GM18858 (cell line): ENCODE results near the gene CEMP1.

Source experiments
- ATAC-seq: cut with Tn5 transposase; IDR thresholded peaks from one replicate; pipeline ENCODE4 v1.9.1; 2021; ENCODE audit not compliant: unreplicated experiment

The CEMP1 gene

DNA sequence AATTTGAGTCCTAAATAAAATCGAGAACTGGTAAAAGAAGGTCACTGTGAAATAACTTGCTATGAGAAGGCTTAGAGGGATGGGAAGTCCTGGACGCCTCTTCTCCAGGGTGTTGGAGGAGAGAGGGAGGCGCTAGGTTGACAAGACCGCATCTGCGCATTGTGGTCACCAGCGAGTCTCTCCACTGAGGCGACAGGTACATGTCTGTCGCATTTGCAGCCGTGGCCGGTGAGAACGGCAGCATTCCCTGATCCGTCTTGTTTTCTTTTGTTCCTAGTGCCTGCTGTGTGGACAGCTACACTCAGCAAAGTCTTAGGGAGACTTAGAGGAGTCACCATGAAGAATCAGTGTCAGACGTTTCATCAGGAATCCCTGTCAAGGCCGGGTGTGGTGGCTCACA is 25.5 kb downstream of the CEMP1 start:
- ATAC-seq, result no peak

GRCh38 chr16:2501946-2502895 is 29.0 kb downstream of the CEMP1 start:
- no peak for ATAC-seq

GRCh38 chr16:2500918-2501750 is 30.1 kb downstream of the CEMP1 start:
- ATAC-seq, result no peak

- no peak for ATAC-seq
Observed at GRCh38 chr16:2500430-2500917, 30.7 kb downstream of the CEMP1 start.

DNA sequence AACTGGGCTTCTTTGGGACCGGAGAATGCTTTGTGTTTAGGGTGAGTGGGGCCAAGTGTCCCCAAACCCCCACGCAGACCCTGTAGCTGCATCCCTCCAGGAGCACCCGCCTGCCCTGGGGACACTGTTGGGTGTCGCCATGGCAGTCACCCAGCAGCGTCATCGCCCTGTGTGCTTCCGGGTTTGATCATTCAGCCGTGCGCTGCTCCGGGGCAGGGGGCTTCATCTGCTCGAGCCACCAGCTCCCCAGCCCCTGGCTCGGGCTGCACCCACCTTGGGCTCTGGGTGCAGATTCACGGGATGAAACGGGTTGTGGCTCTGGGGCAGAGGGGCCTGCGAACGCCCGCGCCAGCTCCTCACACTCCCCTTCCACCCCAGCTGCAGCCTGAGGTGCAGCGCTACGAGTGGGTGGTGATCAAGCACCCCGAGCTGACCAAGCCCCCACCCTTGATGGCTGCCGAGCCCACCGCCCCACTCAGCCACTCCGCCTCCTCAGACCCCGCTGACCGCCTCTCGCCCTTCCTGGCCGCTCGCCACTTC is 31.2 kb downstream of the CEMP1 start:
- no peak for ATAC-seq

- ATAC-seq, result no peak
Observed at GRCh38 chr16:2499454-2499853, 31.8 kb downstream of the CEMP1 start.

- ATAC-seq, result no peak
Observed at GRCh38 chr16:2498531-2499253, 32.5 kb downstream of the CEMP1 start.

GRCh38 chr16:2497695-2498484 is 33.3 kb downstream of the CEMP1 start:
- ATAC-seq, result no peak

- no peak for ATAC-seq
Observed at GRCh38 chr16:2497116-2497630, 34.0 kb downstream of the CEMP1 start.

- ATAC-seq, result no peak
Observed at GRCh38 chr16:2496223-2497115, 34.7 kb downstream of the CEMP1 start.

- no peak for ATAC-seq
Observed at GRCh38 chr16:2495041-2495440, 36.2 kb downstream of the CEMP1 start.

DNA sequence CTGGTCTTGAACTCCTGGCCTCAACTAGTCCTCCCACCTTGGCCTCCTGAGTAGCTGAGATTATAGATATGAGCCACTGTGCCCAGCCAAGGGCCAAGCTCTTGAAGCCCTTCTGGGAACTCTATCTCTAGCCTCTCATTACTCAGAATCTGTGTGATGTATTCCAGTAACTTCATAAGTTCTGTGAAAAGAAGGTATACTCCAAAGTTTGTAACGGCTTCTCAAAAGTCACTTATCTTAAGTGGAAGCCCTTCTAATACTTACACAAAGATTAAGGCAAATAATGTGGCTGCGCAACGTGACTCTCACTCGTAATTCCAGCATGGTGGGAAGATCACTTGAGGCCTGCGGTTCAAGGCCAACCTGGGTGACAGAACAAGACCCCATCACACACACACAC is 36.6 kb downstream of the CEMP1 start:
- ATAC-seq, result no peak

GRCh38 chr16:2493605-2494004 is 37.6 kb downstream of the CEMP1 start:
- no peak for ATAC-seq

DNA sequence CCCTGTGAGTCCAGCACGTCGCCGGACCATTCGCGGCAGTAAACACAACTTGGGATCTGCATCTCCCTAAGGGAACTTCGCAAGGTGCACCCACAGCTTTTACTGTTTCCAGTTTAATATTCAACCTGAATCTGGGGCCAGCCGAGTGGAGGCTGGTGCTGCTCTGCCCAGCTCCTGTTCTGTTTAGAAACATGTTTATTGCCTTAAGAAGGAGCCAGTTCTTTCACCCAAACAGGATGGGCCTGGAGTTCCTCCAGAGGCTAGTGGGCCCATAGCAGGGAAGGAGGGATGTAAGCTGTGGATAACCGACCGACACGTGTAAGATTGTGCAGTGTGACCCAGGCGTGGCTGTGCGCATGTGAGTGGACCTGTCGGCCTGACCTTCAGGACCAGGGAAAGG is 38.9 kb downstream of the CEMP1 start:
- no peak for ATAC-seq

DNA sequence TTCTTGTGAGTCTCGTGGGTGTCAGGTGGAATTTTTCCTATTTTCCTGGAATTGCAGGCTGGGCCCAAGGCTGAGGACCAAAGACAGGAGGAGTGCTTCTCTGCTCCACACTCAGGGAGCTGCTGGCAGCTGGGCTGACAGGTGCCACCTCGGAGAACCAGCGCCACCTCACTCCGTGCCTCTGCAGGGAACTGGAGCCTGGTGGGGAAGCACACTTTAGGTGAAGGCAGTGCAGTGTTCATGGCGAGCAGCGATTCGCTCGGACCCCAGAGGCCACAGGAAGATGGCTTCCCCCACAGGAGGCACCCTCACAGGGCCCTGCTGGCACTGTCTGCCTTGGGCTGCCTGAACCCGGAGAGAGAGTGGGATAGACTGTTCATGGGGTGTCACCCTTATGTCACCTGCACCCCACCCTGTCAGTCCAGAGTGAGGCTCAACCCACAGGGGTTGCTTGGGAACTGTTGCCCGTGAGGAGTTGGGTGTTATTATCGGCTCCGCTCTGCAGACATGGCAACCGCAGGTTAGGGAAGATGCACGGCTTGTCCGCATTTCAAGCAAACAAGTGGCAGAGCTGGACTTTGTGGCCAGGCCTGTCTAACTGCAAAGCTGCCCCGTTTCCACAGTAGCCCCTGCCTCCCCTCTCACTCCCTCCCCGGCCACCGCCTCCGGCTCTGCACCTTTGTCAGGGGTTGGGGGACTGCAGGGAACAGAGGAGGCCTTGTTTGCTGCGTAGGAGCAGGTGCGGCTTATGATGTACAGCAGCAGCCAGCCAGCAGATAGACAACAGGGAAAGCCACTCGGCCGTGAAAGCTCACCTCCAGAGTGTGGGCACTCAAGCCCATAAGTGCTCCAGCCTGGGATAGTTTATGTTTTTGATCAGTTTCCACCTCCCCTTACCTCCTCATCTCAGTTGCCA is 40.8 kb downstream of the CEMP1 start:
- no peak for ATAC-seq

- no peak for ATAC-seq
Observed at GRCh38 chr16:2489581-2489980, 41.6 kb downstream of the CEMP1 start.

DNA sequence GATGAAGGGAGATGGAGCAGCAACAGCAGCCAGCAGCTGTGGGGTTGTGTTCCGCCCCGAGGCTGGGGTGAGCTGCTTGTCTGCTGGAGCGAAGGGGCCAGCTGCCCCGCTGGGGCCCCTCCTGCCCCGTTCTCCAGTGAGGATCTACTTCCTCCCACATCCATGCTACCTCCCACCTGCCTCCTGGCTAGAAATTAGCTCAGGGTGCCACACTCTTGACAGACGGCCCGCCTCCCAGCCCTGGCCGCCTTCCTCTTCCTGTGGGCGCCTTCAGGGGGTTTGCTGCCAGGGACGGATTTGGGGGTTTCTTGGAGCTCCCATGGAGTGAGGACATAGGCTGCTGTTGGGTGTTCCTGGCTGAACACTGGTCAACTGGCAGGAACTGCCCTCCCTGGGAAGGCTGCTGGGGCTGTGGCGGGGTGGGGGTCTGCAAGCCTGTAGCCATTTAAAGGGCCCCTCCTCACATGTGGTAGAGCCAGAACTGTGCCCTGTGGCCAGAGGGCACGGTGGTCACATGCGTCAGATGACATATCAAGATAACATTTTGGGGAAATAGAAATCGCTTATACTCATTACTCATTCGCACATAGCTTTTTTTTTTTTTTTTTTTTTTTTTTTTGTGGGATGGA is 43.2 kb downstream of the CEMP1 start:
- ATAC-seq, result no peak
